CD8-positive, alpha-beta memory T cell (primary cell): Measurements from ENCODE around the gene TRMT112. TPM values are rescaled to one million over a fixed set of nuclear protein-coding genes. Genes with fewer than 3 reads are reported as not detected.

Experiments
- CTCF ChIA-PET: fragments of 350-600 bp; sonication (Branson Sonifier 250); formaldehyde crosslinking; loops from one replicate; lab custom pipeline; 2021; ENCODE audit warnings: antibody characterized with exemption; lab: Charles Lee
- POLR2A ChIA-PET: fragments of 350-600 bp; sonication (Branson Sonifier 250); formaldehyde crosslinking; loops from one replicate; lab custom pipeline; 2021; ENCODE audit warnings: antibody characterized with exemption; lab: Charles Lee
- DNase-seq, 5 donors: peaks; one replicate each; pipeline versions ENCODE4 v3.0.0 to v3.0.0-alpha.2; 2020 to 2022; ENCODE audit warnings: mixed read lengths in 1 of 5
- H3K27ac ChIP-seq: one replicate; pipeline ENCODE4 v1.7.0; 2013; ENCODE audit warnings: low read depth, mild to moderate bottlenecking, low read length, moderate library complexity
- H3K27me3 ChIP-seq: 2 replicates; pipeline ENCODE4 v1.7.0; 2013; ENCODE audit warnings: low read length, mild to moderate bottlenecking; ENCODE audit not compliant: insufficient read depth, poor library complexity, severe bottlenecking
- H3K36me3 ChIP-seq: 2 replicates; pipeline ENCODE4 v1.7.0; 2013; ENCODE audit warnings: mild to moderate bottlenecking, low read length, moderate library complexity; ENCODE audit not compliant: insufficient read depth
- H3K4me1 ChIP-seq: 2 replicates; pipeline ENCODE4 v1.7.0; 2013; ENCODE audit warnings: mild to moderate bottlenecking, low read length, moderate library complexity; ENCODE audit not compliant: insufficient read depth
- H3K4me3 ChIP-seq: 2 replicates; pipeline ENCODE4 v1.7.0; 2013; ENCODE audit warnings: mild to moderate bottlenecking, low read length
- H3K9me3 ChIP-seq: 2 replicates; pipeline ENCODE4 v1.7.0; 2013; ENCODE audit warnings: mild to moderate bottlenecking, low read length
- H3K27ac Mint-ChIP-seq, 8 donors: one replicate each; pipeline ENCODE4 v1.8.0; 2020 to 2021; ENCODE audit warnings: mixed read lengths in 8 of 8, mild to moderate bottlenecking in 6 of 8, inconsistent platforms in 3 of 8, moderate library complexity in 3 of 8
- H3K27me3 Mint-ChIP-seq, 2 donors: one replicate each; pipeline ENCODE4 v1.8.0; 2020 to 2021; ENCODE audit warnings: mixed read lengths in 2 of 2, mild to moderate bottlenecking in 1 of 2, moderate library complexity in 1 of 2
- H3K36me3 Mint-ChIP-seq, 3 donors: one replicate each; pipeline ENCODE4 v1.8.0; 2020 to 2021; ENCODE audit warnings: mixed read lengths in 3 of 3, inconsistent platforms in 1 of 3, mild to moderate bottlenecking in 1 of 3
- H3K4me1 Mint-ChIP-seq, 3 donors: one replicate each; pipeline ENCODE4 v1.8.0; 2020 to 2021; ENCODE audit warnings: mixed read lengths in 3 of 3, inconsistent platforms in 1 of 3, mild to moderate bottlenecking in 1 of 3
- H3K4me3 Mint-ChIP-seq, 7 donors: one replicate each; pipeline ENCODE4 v1.8.0; 2020 to 2021; ENCODE audit warnings: mixed read lengths in 7 of 7, mild to moderate bottlenecking in 6 of 7, moderate library complexity in 4 of 7, inconsistent platforms in 2 of 7
- H3K9me3 Mint-ChIP-seq, 5 donors: one replicate each; pipeline ENCODE4 v1.8.0; 2020 to 2022; ENCODE audit warnings: mixed read lengths in 5 of 5, mild to moderate bottlenecking in 3 of 5, moderate library complexity in 2 of 5, inconsistent platforms in 1 of 5
- polyA plus RNA-seq: library from polyadenylated mRNA; unstranded; fragments of 300-500 nt; fragmentation: Illumina TruSeq; gene quantifications from one replicate; pipeline ENCODE4 v1.2.3, GENCODE V29; 2021
- total RNA-seq, 2 experiments: library from RNA; stranded (reverse); gene quantifications; one replicate each; pipeline ENCODE4 v1.2.3, GENCODE V29; 2021

The TRMT112 gene
- total and polyA plus RNA-seq, 3 experiments from 2014 or later, result 327 to 467 (median 332) TPM

DNA sequence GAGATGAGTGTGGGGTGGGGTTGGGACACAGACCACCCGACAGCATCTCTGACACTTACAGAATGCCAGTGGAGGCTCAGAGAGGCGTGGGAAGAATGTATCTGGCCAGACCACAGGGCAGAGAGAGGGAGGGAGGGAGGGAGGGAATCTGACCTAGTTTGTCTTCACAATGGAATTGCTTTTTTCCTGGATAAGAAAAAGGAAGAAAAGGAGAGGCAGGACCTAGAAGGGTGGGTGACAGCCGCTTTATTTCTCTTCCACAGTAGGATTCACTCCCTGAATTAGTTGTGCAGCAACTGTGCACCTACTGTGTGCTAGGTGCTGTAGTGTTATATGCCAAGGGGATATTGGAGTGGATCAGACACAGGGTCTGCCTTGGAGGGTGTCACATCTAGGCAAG, 22.6 kb downstream of the TRMT112 start:
- Mint-ChIP-seq H3K4me1 (peaks cover 3 to 22% (median 8%) of the 10 kb centered on the region in 3 donors), H3K9me3 (peaks cover 0 to 2% (median 0%) of the 10 kb centered on the region in 5 donors), H3K27me3 (peaks cover 64 to 73% of the 10 kb centered on the region in 2 donors), H3K4me3 (peak overlapping the region in 1 of 7 donors; percentile 57), H3K36me3 (no peaks in the 10 kb centered on the region), H3K27ac (no peak overlapping the region)
- DNase-seq, result no peak
- ChIA-PET CTCF (interaction anchor here (1.9 kb wide), 1 partner anchor 90 kb away, joined by 8 read pairs; no protein-coding TSS in a partner anchor), POLR2A (interaction anchor here (0.6 kb wide), 1 partner anchor 9 kb away, joined by 7 read pairs; the partner anchor contains the start of gene GPR137)
- no peak overlapping the region for H3K4me3 ChIP-seq
- H3K27me3 ChIP-seq, result peaks cover 72% of the 10 kb centered on the region
- no peaks in the 10 kb centered on the region for H3K9me3 ChIP-seq
- H3K4me1 ChIP-seq, result peaks cover 3% of the 10 kb centered on the region
- no peaks in the 10 kb centered on the region for H3K36me3 ChIP-seq
- H3K27ac ChIP-seq, result no peak overlapping the region

- H3K4me1 Mint-ChIP-seq, result peaks cover 0 to 10% (median 3%) of the 10 kb centered on the region in 3 donors
- no peak overlapping the region for H3K27ac Mint-ChIP-seq
- H3K9me3 Mint-ChIP-seq, result peaks cover 0 to 2% (median 0%) of the 10 kb centered on the region in 5 donors
- H3K4me3 ChIP-seq, result no peak overlapping the region
- no peak overlapping the region for H3K27ac ChIP-seq
- ChIA-PET POLR2A (interaction anchor here (0.5 to 1.0 kb wide), 2 partner anchors 8 to 21 kb away, joined by 3 read pairs; no protein-coding TSS in a partner anchor), CTCF (interaction anchor here (1.6 to 2.0 kb wide), 2 partner anchors 8 to 11 kb away, joined by 3 to 13 read pairs; partner anchors contain the start of gene CATSPERZ)
- peaks cover 52% of the 10 kb centered on the region for H3K27me3 ChIP-seq
- H3K9me3 ChIP-seq, result no peaks in the 10 kb centered on the region
- H3K4me1 ChIP-seq, result no peaks in the 10 kb centered on the region
- H3K27me3 Mint-ChIP-seq, result peaks cover 49 to 55% of the 10 kb centered on the region in 2 donors
- peak overlapping the region in 5 of 7 donors; percentile 16 to 70 (median 52) for H3K4me3 Mint-ChIP-seq
- DNase-seq, result no peak
- no peaks in the 10 kb centered on the region for H3K36me3 Mint-ChIP-seq
- no peaks in the 10 kb centered on the region for H3K36me3 ChIP-seq
Measured at GRCh38 chr11:64292460-64293254, 24.7 kb downstream of the TRMT112 start.

DNA sequence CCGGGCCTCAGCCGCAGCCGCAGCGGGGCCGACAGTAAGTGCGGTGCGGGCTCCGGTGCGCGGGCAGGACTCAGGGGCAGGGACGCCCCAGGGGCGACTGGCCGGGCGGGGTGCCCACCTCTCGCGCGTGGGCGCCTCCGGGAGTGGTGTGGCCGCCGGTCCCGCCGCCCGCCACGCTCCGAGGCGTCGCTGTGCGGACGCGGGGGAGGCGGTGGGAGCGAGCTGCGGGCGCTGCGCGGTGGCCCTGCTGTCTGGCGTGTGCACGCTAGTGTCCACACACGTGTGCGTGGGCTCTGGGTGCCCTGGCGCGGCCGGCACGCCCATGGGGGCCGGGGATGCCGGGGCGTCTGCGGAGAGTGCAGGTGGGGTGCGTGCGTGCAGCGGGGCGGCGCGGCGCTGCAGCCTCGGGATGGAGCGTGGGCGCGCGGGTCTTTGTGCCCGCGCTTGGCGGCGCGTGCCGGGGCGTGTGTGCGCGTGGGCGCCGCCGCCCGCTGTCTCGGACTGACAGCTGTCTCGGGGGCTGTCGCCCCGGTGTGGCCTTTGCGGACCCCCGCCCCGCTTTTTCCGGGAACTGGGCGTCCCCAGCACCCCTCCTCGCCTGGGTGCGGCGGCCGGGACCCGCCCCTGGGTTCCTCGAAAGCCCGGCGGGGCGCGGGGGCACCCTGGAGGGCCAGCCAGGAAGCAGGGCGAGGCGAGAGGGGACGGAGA, 25.5 kb downstream of the TRMT112 start:
- H3K27ac Mint-ChIP-seq, result no peak overlapping the region
- H3K36me3 Mint-ChIP-seq, result no peaks in the 10 kb centered on the region
- ChIA-PET POLR2A (interaction anchor here (0.5 to 1.0 kb wide), 2 partner anchors 9 to 20 kb away, joined by 3 read pairs; no protein-coding TSS in a partner anchor), CTCF (interaction anchor here (1.6 to 2.0 kb wide), 2 partner anchors 9 to 12 kb away, joined by 3 to 13 read pairs; partner anchors contain the start of gene CATSPERZ)
- Histone ChIP-seq H3K9me3 (no peaks in the 10 kb centered on the region), H3K27me3 (peaks cover 44% of the 10 kb centered on the region), H3K4me3 (no peak overlapping the region), H3K27ac (no peak overlapping the region), H3K36me3 (no peaks in the 10 kb centered on the region), H3K4me1 (no peaks in the 10 kb centered on the region)
- peaks cover 0 to 10% (median 4%) of the 10 kb centered on the region in 3 donors for H3K4me1 Mint-ChIP-seq
- peak in 2 of 5 donors; percentile 23 to 36 for DNase-seq
- peaks cover 0 to 2% (median 0%) of the 10 kb centered on the region in 5 donors for H3K9me3 Mint-ChIP-seq
- peaks cover 41 to 47% of the 10 kb centered on the region in 2 donors for H3K27me3 Mint-ChIP-seq
- peak overlapping the region in 1 of 7 donors; percentile 41 for H3K4me3 Mint-ChIP-seq

- H3K9me3 ChIP-seq, result no peaks in the 10 kb centered on the region
- no peaks in the 10 kb centered on the region for H3K36me3 ChIP-seq
- ChIA-PET POLR2A (no interaction called here), CTCF (interaction anchor here (1.5 kb wide), 1 partner anchor 13 kb away, joined by 6 read pairs; no protein-coding TSS in a partner anchor)
- H3K27me3 ChIP-seq, result peaks cover 38% of the 10 kb centered on the region
- Mint-ChIP-seq H3K4me3 (peak within 1 kb of the TSS in 6 of 7 donors; percentile 45 to 76 (median 68)), H3K4me1 (peaks cover 5 to 16% (median 9%) of the 10 kb centered on the region in 3 donors), H3K27me3 (peaks cover 36 to 42% of the 10 kb centered on the region in 2 donors), H3K9me3 (peaks cover 0 to 2% (median 0%) of the 10 kb centered on the region in 5 donors), H3K36me3 (no peaks in the 10 kb centered on the region), H3K27ac (peak within 1 kb of the TSS in 2 of 8 donors; percentile 29 to 36)
- H3K4me3 ChIP-seq, result no peak within 1 kb of the TSS
- no peak within 1 kb of the TSS for H3K27ac ChIP-seq
- H3K4me1 ChIP-seq, result peaks cover 2% of the 10 kb centered on the region
- DNase-seq, result no peak
Measured at GRCh38 chr11:64291262-64291751, 26.1 kb downstream of the TRMT112 start, which contains the start of gene KCNK4. Gene KCNK4, plus strand, starts transcription at chr11:64291302. Its CDS starts 1,717 bp downstream, at chr11:64293019.

GRCh38 chr11:64290352-64291261, 26.8 kb downstream of the TRMT112 start:
- DNase-seq, result no peak
- Histone ChIP-seq H3K9me3 (no peaks in the 10 kb centered on the region), H3K27ac (no peak overlapping the region), H3K4me3 (no peak overlapping the region), H3K4me1 (peaks cover 7% of the 10 kb centered on the region), H3K27me3 (peaks cover 32% of the 10 kb centered on the region), H3K36me3 (no peaks in the 10 kb centered on the region)
- peak overlapping the region in 6 of 7 donors; percentile 45 to 76 (median 68) for H3K4me3 Mint-ChIP-seq
- H3K27ac Mint-ChIP-seq, result peak overlapping the region in 2 of 8 donors; percentile 29 to 36
- ChIA-PET POLR2A (no interaction called here), CTCF (interaction anchor here (0.8 to 2.3 kb wide), 3 partner anchors 11 to 40 kb away, joined by 3 to 8 read pairs (median 6); partner anchors contain the start of gene CATSPERZ)
- H3K4me1 Mint-ChIP-seq, result peaks cover 6 to 19% (median 10%) of the 10 kb centered on the region in 3 donors
- H3K27me3 Mint-ChIP-seq, result peaks cover 32 to 35% of the 10 kb centered on the region in 2 donors
- peaks cover 0 to 2% (median 0%) of the 10 kb centered on the region in 5 donors for H3K9me3 Mint-ChIP-seq
- no peaks in the 10 kb centered on the region for H3K36me3 Mint-ChIP-seq

- POLR2A ChIA-PET, result interaction anchor here (0.8 kb wide), 1 partner anchor 15 kb away, joined by 4 read pairs; no protein-coding TSS in a partner anchor
- Histone ChIP-seq H3K36me3 (no peaks in the 10 kb centered on the region), H3K27me3 (peaks cover 26% of the 10 kb centered on the region), H3K27ac (no peak overlapping the region), H3K9me3 (no peaks in the 10 kb centered on the region), H3K4me1 (peaks cover 10% of the 10 kb centered on the region), H3K4me3 (no peak overlapping the region)
- DNase-seq, result no peak
- CTCF ChIA-PET, result interaction anchor here (0.8 to 2.3 kb wide), 3 partner anchors 12 to 85 kb away, joined by 3 to 8 read pairs (median 3); partner anchors contain the start of gene CATSPERZ
- H3K27me3 Mint-ChIP-seq, result peaks cover 22 to 24% of the 10 kb centered on the region in 2 donors
- peak overlapping the region in 1 of 7 donors; percentile 40 for H3K4me3 Mint-ChIP-seq
- H3K9me3 Mint-ChIP-seq, result peaks cover 0 to 2% (median 0%) of the 10 kb centered on the region in 5 donors
- peaks cover 9 to 22% (median 11%) of the 10 kb centered on the region in 3 donors for H3K4me1 Mint-ChIP-seq
- H3K36me3 Mint-ChIP-seq, result peaks cover 0 to 4% (median 0%) of the 10 kb centered on the region in 3 donors
- H3K27ac Mint-ChIP-seq, result peak overlapping the region in 2 of 8 donors; percentile 36 to 45
Measured at GRCh38 chr11:64289002-64289564, 28.3 kb downstream of the TRMT112 start.
